H1 (cell line): ENCODE measurements around the gene NEDD4L. TPM values are rescaled to one million over a fixed set of nuclear protein-coding genes. Genes with fewer than 3 reads are reported as not detected.

ENCODE experiments used
- CTCF ChIA-PET: fragments of 300-600 bp; sonication (Branson Sonifier 250); formaldehyde crosslinking; loops from one replicate; lab custom pipeline; 2021; ENCODE audit not compliant: partially characterized antibody; lab: Charles Lee
- POLR2A ChIA-PET: fragments of 300-600 bp; sonication (Branson Sonifier 250); formaldehyde crosslinking; loops from one replicate; lab custom pipeline; 2021; ENCODE audit warnings: inconsistent platforms; ENCODE audit not compliant: partially characterized antibody; lab: Charles Lee
- DNase-seq, 2 experiments: peaks; one replicate each; pipeline versions ENCODE4 v3.0.0 to v3.0.0-alpha.2; 2010 to 2022; ENCODE audit warnings: low spot score in 2 of 2, low read depth in 1 of 2, mixed read lengths in 1 of 2
- FAIRE-seq: peaks from 2 replicates; lab custom pipeline; 2011; peaks lifted over from hg19 to GRCh38; lab: Jason Lieb, UNC
- H2AFZ ChIP-seq: 2 replicates; pipeline ENCODE4 v1.8.1; 2012; ENCODE audit warnings: low read length, inconsistent platforms
- H2AK5ac ChIP-seq: 2 replicates; pipeline ENCODE4 v1.6.1; 2013; ENCODE audit warnings: low read depth, low read length
- H2BK120ac ChIP-seq: replicated peaks from 2 replicates; pipeline ENCODE3; 2013; ENCODE audit warnings: low read depth, low read length, inconsistent platforms
- H2BK12ac ChIP-seq: 2 replicates; pipeline ENCODE4 v1.6.1; 2013; ENCODE audit warnings: low read depth, low read length
- H2BK15ac ChIP-seq: 2 replicates; pipeline ENCODE4 v1.6.1; 2013; ENCODE audit warnings: low read length
- H2BK20ac ChIP-seq: 2 replicates; pipeline ENCODE4 v1.6.1; 2013; ENCODE audit warnings: low read length
- H2BK5ac ChIP-seq: 2 replicates; pipeline ENCODE4 v1.6.1; 2013; ENCODE audit warnings: low read depth, low read length
- H3K14ac ChIP-seq: 2 replicates; pipeline ENCODE4 v1.6.1; 2013; ENCODE audit warnings: inconsistent platforms; ENCODE audit not compliant: insufficient read length
- H3K18ac ChIP-seq: 2 replicates; pipeline ENCODE4 v1.6.1; 2013; ENCODE audit warnings: low read length; ENCODE audit errors: extremely low read depth
- H3K23ac ChIP-seq: 2 replicates; pipeline ENCODE4 v1.6.1; 2013; ENCODE audit warnings: inconsistent platforms; ENCODE audit not compliant: insufficient read length
- H3K23me2 ChIP-seq: 2 replicates; pipeline ENCODE4 v1.6.1; 2013; ENCODE audit warnings: low read depth, low read length
- H3K27ac ChIP-seq: 2 replicates; pipeline ENCODE4 v1.6.1; 2011; ENCODE audit warnings: low read depth, low read length, inconsistent platforms
- H3K27me3 ChIP-seq, 4 experiments: replicated peaks in 1 of 4; 1 replicate in 1 of 4; 2 replicates in 3 of 4; pipeline versions ENCODE4 v1.6.1 to v1.8.1; 2011 to 2013; ENCODE audit warnings: low read length in 3 of 4, mild to moderate bottlenecking in 3 of 4, inconsistent platforms in 2 of 4, mixed read lengths in 2 of 4, moderate library complexity in 1 of 4; ENCODE audit not compliant: control insufficient read depth in 3 of 4, insufficient read depth in 3 of 4; ENCODE audit errors: extremely low read depth in 1 of 4
- H3K36me3 ChIP-seq, 4 experiments: 2 replicates each; pipeline versions ENCODE4 v1.6.1 to v1.8.1; 2011 to 2013; ENCODE audit warnings: mild to moderate bottlenecking in 4 of 4, low read length in 3 of 4, moderate library complexity in 2 of 4, control low read depth in 1 of 4, inconsistent platforms in 1 of 4; ENCODE audit not compliant: insufficient read depth in 4 of 4, control insufficient read depth in 2 of 4
- H3K4ac ChIP-seq: replicated peaks from 2 replicates; pipeline ENCODE3; 2013; ENCODE audit warnings: low read length, low read depth, mixed read lengths, inconsistent platforms; ENCODE audit not compliant: insufficient read length
- H3K4me1 ChIP-seq, 4 experiments: replicated peaks in 1 of 4; 1 replicate in 1 of 4; 2 replicates in 3 of 4; pipeline versions ENCODE4 v1.6.1 to v1.8.1; 2011 to 2013; ENCODE audit warnings: low read length in 3 of 4, inconsistent platforms in 2 of 4, mixed read lengths in 1 of 4; ENCODE audit not compliant: insufficient read depth in 4 of 4, control insufficient read depth in 3 of 4
- H3K4me2 ChIP-seq, 2 experiments: 2 replicates each; pipeline versions ENCODE4 v1.6.1 to v1.8.1; 2011 to 2013; ENCODE audit warnings: low read depth in 2 of 2, low read length in 2 of 2, control low read depth in 1 of 2, inconsistent platforms in 1 of 2, mild to moderate bottlenecking in 1 of 2; ENCODE audit not compliant: insufficient read depth in 1 of 2
- H3K4me3 ChIP-seq, 4 experiments: fragments of 200-600, 300-600 bp in 1 of 4; sonication (generic), shearing (Covaris generic), sonication (Bioruptor Twin) in 1 of 4; 2 replicates each; pipeline versions ENCODE4 v1.5.1 to v1.8.1; 2011 to 2016; ENCODE audit warnings: low read length in 4 of 4, low read depth in 3 of 4, control low read depth in 2 of 4, inconsistent platforms in 2 of 4, mild to moderate bottlenecking in 2 of 4, mixed read lengths in 1 of 4, moderate library complexity in 1 of 4; ENCODE audit not compliant: insufficient read depth in 2 of 4; ENCODE audit errors: extremely low read depth in 1 of 4
- H3K56ac ChIP-seq: replicated peaks from 2 replicates; pipeline ENCODE3; 2013; ENCODE audit warnings: low read depth, mild to moderate bottlenecking, mixed read lengths, low read length, inconsistent platforms; ENCODE audit not compliant: insufficient read length
- H3K79me1 ChIP-seq: 2 replicates; pipeline ENCODE4 v1.6.1; 2013; ENCODE audit warnings: low read depth, low read length, control low read depth
- H3K79me2 ChIP-seq, 2 experiments: 2 replicates each; pipeline versions ENCODE4 v1.6.1 to v1.8.1; 2012 to 2013; ENCODE audit warnings: low read length in 2 of 2, mild to moderate bottlenecking in 2 of 2, inconsistent platforms in 1 of 2; ENCODE audit not compliant: insufficient read depth in 2 of 2, control insufficient read depth in 1 of 2
- H3K9ac ChIP-seq, 4 experiments: replicated peaks in 1 of 4; 1 replicate in 1 of 4; 2 replicates in 3 of 4; pipeline versions ENCODE4 v1.6.1 to v1.8.1; 2011 to 2013; ENCODE audit warnings: low read depth in 3 of 4, low read length in 3 of 4, control low read depth in 2 of 4, mild to moderate bottlenecking in 2 of 4, moderate library complexity in 2 of 4, inconsistent platforms in 1 of 4; ENCODE audit errors: extremely low read depth in 1 of 4
- H3K9me3 ChIP-seq, 2 experiments: 2 replicates each; pipeline versions ENCODE4 v1.6.1 to v1.8.1; 2012 to 2013; ENCODE audit warnings: mild to moderate bottlenecking in 2 of 2, moderate library complexity in 2 of 2, control low read depth in 1 of 2, inconsistent platforms in 1 of 2, low read depth in 1 of 2, low read length in 1 of 2, mixed read lengths in 1 of 2; ENCODE audit not compliant: insufficient read depth in 2 of 2
- H4K20me1 ChIP-seq, 2 experiments: replicated peaks in 1 of 2; 2 replicates each; pipeline versions ENCODE3 to v1.8.1; 2011 to 2013; ENCODE audit warnings: inconsistent platforms in 2 of 2, low read length in 2 of 2, mild to moderate bottlenecking in 1 of 2; ENCODE audit not compliant: insufficient read depth in 2 of 2, control insufficient read depth in 1 of 2
- H4K5ac ChIP-seq: 2 replicates; pipeline ENCODE4 v1.6.1; 2013; ENCODE audit warnings: low read length, low read depth, mixed read lengths, inconsistent platforms; ENCODE audit not compliant: insufficient read length
- H4K8ac ChIP-seq: 2 replicates; pipeline ENCODE4 v1.8.0; 2013; ENCODE audit warnings: mild to moderate bottlenecking, moderate library complexity, low read length, inconsistent platforms; ENCODE audit not compliant: insufficient read depth; ENCODE audit errors: extremely low read depth
- H4K91ac ChIP-seq: replicated peaks from 2 replicates; pipeline ENCODE3; 2013; ENCODE audit warnings: low read length, mixed read lengths, inconsistent platforms; ENCODE audit not compliant: insufficient read length
- CEBPB ChIP-seq: IDR thresholded peaks from 2 replicates; pipeline ENCODE4 v1.6.1; 2012; ENCODE audit warnings: low read depth, low read length
- CTBP2 ChIP-seq: IDR thresholded peaks from 2 replicates; pipeline ENCODE4 v1.7.0; 2011; ENCODE audit warnings: borderline replicate concordance, mild to moderate bottlenecking, moderate library complexity, mixed read lengths, low read length; ENCODE audit not compliant: insufficient read depth, insufficient read length
- E2F6 ChIP-seq: IDR thresholded peaks from 2 replicates; pipeline ENCODE4 v1.6.1; 2012; ENCODE audit warnings: inconsistent platforms
- EGR1 ChIP-seq: IDR thresholded peaks from 2 replicates; pipeline ENCODE4 v1.6.1; 2011; ENCODE audit warnings: low read depth, low read length, borderline replicate concordance
- KDM4A ChIP-seq: IDR thresholded peaks from one replicate; pipeline ENCODE4 v1.7.1; 2012; ENCODE audit warnings: low read depth, mild to moderate bottlenecking, moderate library complexity, low read length, inconsistent platforms; ENCODE audit not compliant: severe bottlenecking
- TAF7 ChIP-seq: optimal IDR thresholded peaks from 2 replicates; pipeline ENCODE3; 2011; ENCODE audit warnings: low read depth, mild to moderate bottlenecking, inconsistent platforms, low read length, moderate library complexity, borderline replicate concordance
- WGBS, 2 experiments: shearing (Covaris generic) in 1 of 2; methylation state at CpG; one replicate each; pipeline versions ENCODE4 v1.1.6 to v1.1.7; 2013 to 2015; ENCODE audit warnings: low lambda C conversion rate in 2 of 2, mixed read lengths in 2 of 2, inconsistent platforms in 1 of 2, low coverage in 1 of 2, missing lambda C conversion rate in 1 of 2; ENCODE audit not compliant: insufficient replicate concordance in 2 of 2, insufficient coverage in 1 of 2, insufficient read length in 1 of 2; ENCODE audit errors: extremely low coverage in 1 of 2, missing lambda C conversion rate in 1 of 2; 5-methylcytosine and 5-hydroxymethylcytosine counted together
- polyA plus RNA-seq, 7 experiments: library from polyadenylated mRNA; depleted of rRNA in 3 of 7; stranded (reverse) in 5 of 7; unstranded in 2 of 7; fragments of >200 nt in 5 of 7; fragments of 200-250 nt in 2 of 7; gene quantifications; 1 replicate in 5 of 7; 2 replicates in 1 of 7; 4 replicates in 1 of 7; pipeline versions ENCODE4 v1.2.1 to v1.2.3, GENCODE V29; 2011 to 2013; ENCODE audit warnings: missing spikeins in 2 of 7, mixed read lengths in 2 of 7
- total RNA-seq: library from RNA; stranded (reverse); fragmentation: NEBNext Ultra II Directional; extraction: Animal tissue kit (Norgen Biotek cat#: 25700); gene quantifications from 2 replicates; pipeline ENCODE4 v1.2.1, GENCODE V29; 2021

NEDD4L gene
- total and polyA plus RNA-seq, 2 of the 8 experiments (the other 6 are each of a cell fraction or from before 2014, with no cell fraction given), result 37.3 to 69.8 TPM

- Histone ChIP-seq H4K91ac (no peak overlapping the region), H3K56ac (no peak overlapping the region), H3K4me3 (no peak overlapping the region), H2AK5ac (no peak overlapping the region), H4K5ac (no peak overlapping the region), H3K79me1 (peaks cover 7% of the 10 kb centered on the region), H3K27me3 (no peaks in the 10 kb centered on the region), H3K27ac (no peak overlapping the region), H2BK120ac (no peak overlapping the region), H2BK15ac (no peak overlapping the region), H4K20me1 (peaks cover 3 to 6% of the 10 kb centered on the region in 2 experiments), H3K4me2 (no peak overlapping the region), H3K18ac (no peak overlapping the region), H3K23ac (no peak overlapping the region), H3K79me2 (peaks cover 0 to 68% of the 10 kb centered on the region in 2 experiments; a peak in 3 of 4 replicates), H2AFZ (no peak overlapping the region), H4K8ac (no peak overlapping the region), H3K14ac (no peak overlapping the region), H3K4ac (no peak overlapping the region), H2BK12ac (no peak overlapping the region), H3K4me1 (peaks cover 1 to 13% (median 10%) of the 10 kb centered on the region in 4 experiments; a peak in 6 of 7 replicates), H3K36me3 (no peaks in the 10 kb centered on the region), H2BK20ac (no peak overlapping the region), H2BK5ac (no peak overlapping the region), H3K9ac (no peak overlapping the region; a peak in 1 of 7 replicates), H3K23me2 (no peaks in the 10 kb centered on the region), H3K9me3 (no peaks in the 10 kb centered on the region)
- FAIRE-seq (no peak), DNase-seq (no peak)
- WGBS, 2 experiments, result 90% methylated on average over 6 of the region's 6 CpGs; no CpG with 5 or more reads in 1 of the 2 experiments
- ChIA-PET CTCF (interaction anchor here (0.9 to 4.4 kb wide), 9 partner anchors 10 to 69 kb away, joined by 3 to 19 read pairs (median 4); partner anchors contain the start of gene NEDD4L), POLR2A (interaction anchor here (1.7 kb wide), 1 partner anchor 14 kb away, joined by 3 read pairs; no protein-coding TSS in a partner anchor)
- TF ChIP-seq EGR1 (no peak), TAF7 (no peak), CTBP2 (no peak), E2F6 (no peak), KDM4A (no peak), CEBPB (no peak)
Measured at GRCh38 chr18:58110398-58110797, 66.4 kb downstream of the NEDD4L start.
